Measurements from ENCODE around the gene SULT4A1. TPM values are rescaled to one million over a fixed set of nuclear protein-coding genes. Genes with fewer than 3 reads are reported as not detected.

SULT4A1 gene
- total RNA-seq, 2 donors from 2014 or later = 0.12 TPM; not detected in 1

DNA sequence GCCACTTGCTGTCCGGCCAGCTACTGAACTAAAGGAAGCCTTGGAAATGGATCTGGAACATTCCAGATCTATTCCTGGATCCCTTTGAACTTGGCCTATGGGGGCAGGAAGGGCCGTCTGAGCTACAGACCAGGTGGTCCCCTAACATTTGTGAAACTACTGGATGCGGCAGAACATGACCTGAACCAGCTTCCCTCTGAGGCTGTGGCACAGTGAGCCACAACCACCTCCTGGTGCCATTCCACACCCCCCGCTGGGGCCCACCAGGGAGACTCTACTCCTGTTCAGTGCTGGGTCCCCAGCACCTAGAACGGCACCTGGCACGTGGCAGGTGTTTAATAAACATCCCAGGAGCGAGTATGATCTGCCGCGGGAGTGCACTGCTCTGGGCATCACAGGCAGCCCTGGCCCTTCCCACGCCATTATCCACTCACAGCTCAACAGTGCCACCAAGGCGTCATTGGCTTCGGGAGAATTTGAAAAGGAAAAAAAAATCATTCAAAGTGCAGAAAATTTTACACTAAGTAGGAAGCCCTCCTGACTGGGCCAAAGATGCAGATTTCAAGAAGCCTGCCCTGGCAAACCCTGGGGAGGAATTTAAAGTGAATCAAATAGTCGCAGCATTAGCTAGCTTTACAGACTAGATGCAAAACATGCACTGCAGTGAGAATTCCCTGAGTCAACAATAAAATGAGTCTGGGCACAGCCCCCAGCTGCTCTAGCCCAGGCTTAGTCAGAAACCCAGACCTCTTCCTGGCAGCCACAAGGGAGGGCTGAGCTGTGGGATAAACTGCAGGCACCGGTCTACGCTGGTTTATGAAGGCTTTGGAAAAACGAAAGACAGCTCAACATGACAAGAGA is 35.9 kb downstream of the SULT4A1 start:
- peak in 1 of 2 donors; percentile 43 for TF ChIP-seq CTCF (IDR thresholded peaks at IDR 0.05)
- Histone ChIP-seq H3K36me3 (no peaks in the 10 kb centered on the region), H3K9me3 (no peaks in the 10 kb centered on the region), H3K4me1 (peaks cover 0 to 23% of the 10 kb centered on the region in 2 donors), H3K27ac (peak overlapping the region in 1 of 2 donors; percentile 16), H3K27me3 (no peaks in the 10 kb centered on the region), H3K4me3 (no peak overlapping the region)
- DNase-seq (ENCODE audit: low spot score) = no peak

GRCh38 chr22:43825651-43826050 is 36.7 kb downstream of the SULT4A1 start:
- Histone ChIP-seq H3K27ac (no peak overlapping the region), H3K9me3 (no peaks in the 10 kb centered on the region), H3K27me3 (no peaks in the 10 kb centered on the region), H3K4me1 (peaks cover 0 to 22% of the 10 kb centered on the region in 2 donors), H3K36me3 (no peaks in the 10 kb centered on the region), H3K4me3 (no peak overlapping the region)
- no peak for TF ChIP-seq CTCF (IDR thresholded peaks at IDR 0.05)
- no peak for DNase-seq (ENCODE audit: low spot score)

- no peak for TF ChIP-seq CTCF (IDR thresholded peaks at IDR 0.05)
- H3K4me3 ChIP-seq = no peak overlapping the region
- H3K36me3 ChIP-seq = no peaks in the 10 kb centered on the region
- H3K27me3 ChIP-seq = no peaks in the 10 kb centered on the region
- DNase-seq (ENCODE audit: low spot score) = no peak
- no peak overlapping the region for H3K27ac ChIP-seq
- peaks cover 0 to 14% of the 10 kb centered on the region in 2 donors for H3K4me1 ChIP-seq
- no peaks in the 10 kb centered on the region for H3K9me3 ChIP-seq
Observed at GRCh38 chr22:43824724-43825420, 37.4 kb downstream of the SULT4A1 start.

DNA sequence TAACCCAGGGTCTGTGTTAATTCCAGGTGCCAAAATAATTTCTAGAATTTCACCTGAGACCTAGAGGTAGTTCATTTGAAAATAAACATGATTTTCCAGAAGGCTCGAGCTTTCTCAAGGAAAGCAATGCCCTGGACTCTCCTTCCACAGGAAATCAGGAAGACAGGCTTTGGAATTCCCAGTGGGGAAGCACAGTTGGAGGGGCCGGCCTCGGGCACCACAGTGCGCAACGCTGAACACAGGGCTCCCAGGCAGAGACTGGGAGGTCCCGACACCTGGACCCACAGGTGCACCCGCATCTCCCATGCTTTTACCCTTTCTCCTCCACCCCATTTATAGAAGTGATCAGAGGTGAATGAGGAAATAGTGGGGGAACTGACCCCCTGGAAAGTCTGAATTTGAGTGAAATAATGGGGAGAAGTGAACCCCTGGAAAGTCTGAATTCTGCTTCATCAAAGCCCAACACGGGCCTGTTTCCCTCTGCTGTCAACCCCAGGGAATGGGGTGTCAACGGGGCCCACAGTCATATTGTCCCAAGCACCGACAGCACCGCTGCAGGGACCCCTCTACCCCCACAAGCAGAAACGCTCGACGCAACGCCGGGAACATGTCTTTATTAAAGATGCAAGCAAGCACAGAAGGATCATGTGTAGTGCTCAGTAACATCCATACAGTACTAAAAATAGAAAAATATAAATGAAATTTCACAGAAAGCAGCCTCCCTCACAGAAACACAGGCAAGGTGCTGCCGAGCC is 38.2 kb downstream of the SULT4A1 start:
- Histone ChIP-seq H3K27ac (no peak overlapping the region), H3K36me3 (no peaks in the 10 kb centered on the region), H3K4me1 (peaks cover 0 to 6% of the 10 kb centered on the region in 2 donors), H3K9me3 (no peaks in the 10 kb centered on the region), H3K27me3 (no peaks in the 10 kb centered on the region), H3K4me3 (no peak overlapping the region)
- DNase-seq (ENCODE audit: low spot score) = no peak
- no peak for TF ChIP-seq CTCF (IDR thresholded peaks at IDR 0.05)

- DNase-seq (ENCODE audit: low spot score) = no peak
- H3K36me3 ChIP-seq = no peaks in the 10 kb centered on the region
- no peaks in the 10 kb centered on the region for H3K9me3 ChIP-seq
- H3K27me3 ChIP-seq = no peaks in the 10 kb centered on the region
- no peak overlapping the region for H3K27ac ChIP-seq
- H3K4me3 ChIP-seq = no peak overlapping the region
- TF ChIP-seq CTCF (IDR thresholded peaks at IDR 0.05) = no peak
- no peaks in the 10 kb centered on the region for H3K4me1 ChIP-seq
Observed at GRCh38 chr22:43823353-43823908, 38.9 kb downstream of the SULT4A1 start.
